GM12874 (cell line): Measurements from ENCODE around the gene PPM1B.

Experiments
- CTCF ChIP-seq: IDR thresholded peaks from 2 replicates; pipeline ENCODE4 v1.5.1; 2011; ENCODE audit warnings: low read depth, mild to moderate bottlenecking, control low read depth, low read length, moderate library complexity; ENCODE audit not compliant: insufficient read depth

The PPM1B gene

GRCh38 chr2:44168681-44169154 is at the start of gene PPM1B:
Gene PPM1B (plus strand): TSS chr2:44168875. CDS start chr2:44201200, 32,325 bp downstream.
- TF ChIP-seq CTCF: no peak

GRCh38 chr2:44119878-44120277 is 48.8 kb upstream of the PPM1B start:
- no peak for TF ChIP-seq CTCF

GRCh38 chr2:44120428-44120827 is 48.2 kb upstream of the PPM1B start:
- TF ChIP-seq CTCF: no peak

- TF ChIP-seq CTCF: no peak
These were observed 46.8 kb upstream of the PPM1B start for GRCh38 chr2:44121899-44122298.

- TF ChIP-seq CTCF: no peak
These were observed 44.2 kb upstream of the PPM1B start for GRCh38 chr2:44124500-44124899.

GRCh38 chr2:44126106-44126797 is 42.4 kb upstream of the PPM1B start:
- TF ChIP-seq CTCF: no peak

- TF ChIP-seq CTCF: no peak
These were observed 38.2 kb upstream of the PPM1B start for GRCh38 chr2:44130441-44130840.
